ENCODE data around the gene PACSIN1.

Gene PACSIN1

GRCh38 chr6:34581561-34581920, 115.7 kb downstream of the PACSIN1 start:
- no peak for DNase-seq (ENCODE audit: low read depth in 2 of 2)

GRCh38 chr6:34583461-34583860, 117.6 kb downstream of the PACSIN1 start:
- DNase-seq (ENCODE audit: low read depth in 2 of 2): no peak

GRCh38 chr6:34583861-34584604, 118.2 kb downstream of the PACSIN1 start:
- DNase-seq (ENCODE audit: low read depth in 2 of 2): no peak

GRCh38 chr6:34584694-34585093, 118.8 kb downstream of the PACSIN1 start:
- no peak for DNase-seq (ENCODE audit: low read depth in 2 of 2)
